Nephron (organoid): Measurements from ENCODE around the gene SMIM38.

ENCODE experiments used
- H3K27ac Mint-ChIP-seq, 3 experiments: 2 replicates each; pipeline ENCODE4 v1.8.0; 2020; ENCODE audit warnings: mixed read lengths in 3 of 3, mild to moderate bottlenecking in 2 of 3, moderate library complexity in 1 of 3
- H3K27me3 Mint-ChIP-seq: 2 replicates; pipeline ENCODE4 v1.8.0; 2021; ENCODE audit warnings: low read depth, mild to moderate bottlenecking, moderate library complexity, mixed read lengths
- H3K36me3 Mint-ChIP-seq: 2 replicates; pipeline ENCODE4 v1.8.0; 2020; ENCODE audit warnings: low read depth, mixed read lengths
- H3K4me1 Mint-ChIP-seq: 2 replicates; pipeline ENCODE4 v1.8.0; 2020; ENCODE audit warnings: mixed read lengths
- H3K4me3 Mint-ChIP-seq, 3 experiments: 2 replicates each; pipeline ENCODE4 v1.8.0; 2020; ENCODE audit warnings: mild to moderate bottlenecking in 3 of 3, mixed read lengths in 3 of 3, moderate library complexity in 2 of 3
- H3K9me3 Mint-ChIP-seq: 2 replicates; pipeline ENCODE4 v1.8.0; 2020; ENCODE audit warnings: mixed read lengths
- CTCF ChIP-seq, 3 experiments: fragments of 200-600 bp; sonication (generic); IDR thresholded peaks; one replicate each; pipeline ENCODE4 v1.5.0; 2021; ENCODE audit warnings: antibody characterized with exemption in 3 of 3; ENCODE audit not compliant: unreplicated experiment in 3 of 3

Gene SMIM38

GRCh38 chr11:69160296-69161116, 4.8 kb downstream of the SMIM38 start:
- Mint-ChIP-seq H3K4me3 (no peak overlapping the region), H3K27me3 (peaks cover 8% of the 10 kb centered on the region), H3K36me3 (peaks cover 9% of the 10 kb centered on the region), H3K4me1 (peaks cover 12% of the 10 kb centered on the region), H3K27ac (no peak overlapping the region), H3K9me3 (peaks cover 25% of the 10 kb centered on the region)
- TF ChIP-seq CTCF (IDR thresholded peaks at IDR 0.05; ENCODE audit: unreplicated experiment in 3 of 3), result no peak

GRCh38 chr11:69161117-69161407, 5.3 kb downstream of the SMIM38 start:
- Mint-ChIP-seq H3K4me1 (peaks cover 7% of the 10 kb centered on the region), H3K27me3 (peaks cover 8% of the 10 kb centered on the region), H3K36me3 (peaks cover 9% of the 10 kb centered on the region), H3K27ac (no peak overlapping the region), H3K4me3 (no peak overlapping the region), H3K9me3 (peaks cover 26% of the 10 kb centered on the region)
- TF ChIP-seq CTCF (IDR thresholded peaks at IDR 0.05; ENCODE audit: unreplicated experiment in 3 of 3), result no peak

GRCh38 chr11:69162505-69162904, 6.8 kb downstream of the SMIM38 start:
- peaks cover 6% of the 10 kb centered on the region for H3K36me3 Mint-ChIP-seq
- no peak for TF ChIP-seq CTCF (IDR thresholded peaks at IDR 0.05; ENCODE audit: unreplicated experiment in 3 of 3)
- peaks cover 16% of the 10 kb centered on the region for H3K27me3 Mint-ChIP-seq
- no peak overlapping the region for H3K4me3 Mint-ChIP-seq
- no peaks in the 10 kb centered on the region for H3K4me1 Mint-ChIP-seq
- H3K9me3 Mint-ChIP-seq, result peaks cover 30% of the 10 kb centered on the region
- H3K27ac Mint-ChIP-seq, result no peak overlapping the region

- H3K36me3 Mint-ChIP-seq, result peaks cover 6% of the 10 kb centered on the region
Observed at GRCh38 chr11:69163842-69164241, 8.1 kb downstream of the SMIM38 start.

GRCh38 chr11:69164824-69165223, 9.1 kb downstream of the SMIM38 start:
- Mint-ChIP-seq H3K27ac (no peak overlapping the region), H3K4me3 (no peak overlapping the region), H3K4me1 (no peaks in the 10 kb centered on the region), H3K9me3 (peaks cover 30% of the 10 kb centered on the region), H3K27me3 (peaks cover 18% of the 10 kb centered on the region), H3K36me3 (peaks cover 6% of the 10 kb centered on the region)
- no peak for TF ChIP-seq CTCF (IDR thresholded peaks at IDR 0.05; ENCODE audit: unreplicated experiment in 3 of 3)

More at GRCh38 chr11:69163842-69164241, 8.1 kb downstream of the SMIM38 start:
- H3K9me3 Mint-ChIP-seq, result peaks cover 30% of the 10 kb centered on the region
- TF ChIP-seq CTCF (IDR thresholded peaks at IDR 0.05; ENCODE audit: unreplicated experiment in 3 of 3), result no peak
- H3K27me3 Mint-ChIP-seq, result peaks cover 18% of the 10 kb centered on the region
- no peak overlapping the region for H3K27ac Mint-ChIP-seq
- no peak overlapping the region for H3K4me3 Mint-ChIP-seq
- no peaks in the 10 kb centered on the region for H3K4me1 Mint-ChIP-seq

GRCh38 chr11:69165775-69166174, 10.0 kb downstream of the SMIM38 start:
- H3K27ac Mint-ChIP-seq, result no peak overlapping the region
- H3K27me3 Mint-ChIP-seq, result peaks cover 20% of the 10 kb centered on the region
- H3K36me3 Mint-ChIP-seq, result peaks cover 6% of the 10 kb centered on the region
- H3K4me3 Mint-ChIP-seq, result no peak overlapping the region
- peaks cover 5% of the 10 kb centered on the region for H3K4me1 Mint-ChIP-seq
- no peak for TF ChIP-seq CTCF (IDR thresholded peaks at IDR 0.05; ENCODE audit: unreplicated experiment in 3 of 3)
- H3K9me3 Mint-ChIP-seq, result peaks cover 33% of the 10 kb centered on the region
